Measurements from ENCODE around the gene CXCL3.

- TF ChIP-seq, protein P1, sequence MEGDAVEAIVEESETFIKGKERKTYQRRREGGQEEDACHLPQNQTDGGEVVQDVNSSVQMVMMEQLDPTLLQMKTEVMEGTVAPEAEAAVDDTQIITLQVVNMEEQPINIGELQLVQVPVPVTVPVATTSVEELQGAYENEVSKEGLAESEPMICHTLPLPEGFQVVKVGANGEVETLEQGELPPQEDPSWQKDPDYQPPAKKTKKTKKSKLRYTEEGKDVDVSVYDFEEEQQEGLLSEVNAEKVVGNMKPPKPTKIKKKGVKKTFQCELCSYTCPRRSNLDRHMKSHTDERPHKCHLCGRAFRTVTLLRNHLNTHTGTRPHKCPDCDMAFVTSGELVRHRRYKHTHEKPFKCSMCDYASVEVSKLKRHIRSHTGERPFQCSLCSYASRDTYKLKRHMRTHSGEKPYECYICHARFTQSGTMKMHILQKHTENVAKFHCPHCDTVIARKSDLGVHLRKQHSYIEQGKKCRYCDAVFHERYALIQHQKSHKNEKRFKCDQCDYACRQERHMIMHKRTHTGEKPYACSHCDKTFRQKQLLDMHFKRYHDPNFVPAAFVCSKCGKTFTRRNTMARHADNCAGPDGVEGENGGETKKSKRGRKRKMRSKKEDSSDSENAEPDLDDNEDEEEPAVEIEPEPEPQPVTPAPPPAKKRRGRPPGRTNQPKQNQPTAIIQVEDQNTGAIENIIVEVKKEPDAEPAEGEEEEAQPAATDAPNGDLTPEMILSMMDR (IDR thresholded peaks at IDR 0.05) = no peak
- no peak for TF ChIP-seq POLR2AphosphoS5 (IDR thresholded peaks at IDR 0.05)
Measured at GRCh38 chr4:74030285-74030684, 8.2 kb downstream of the CXCL3 start.
